Esophagus muscularis mucosa (tissue), 4 donors: ENCODE results near the gene CCR5. TPM values are rescaled to one million over a fixed set of nuclear protein-coding genes. Genes with fewer than 3 reads are reported as not detected.

Experiments
- DNase-seq: peaks from one replicate; pipeline ENCODE4 v3.0.0-alpha.2; 2017; ENCODE audit errors: extremely low spot score
- H3K27ac ChIP-seq, 4 donors: fragments of 200-600 bp; sonication (generic); replicated peaks in 1 of 4; 1 replicate in 3 of 4; 2 replicates in 1 of 4; pipeline ENCODE4 v1.5.1; 2016 to 2019; ENCODE audit warnings: mild to moderate bottlenecking in 1 of 4
- H3K27me3 ChIP-seq, 4 donors: fragments of 200-600 bp; sonication (generic); one replicate each; pipeline versions ENCODE4 v1.5.1 to v1.6.0; 2016 to 2019
- H3K36me3 ChIP-seq, 4 donors: fragments of 200-600 bp; sonication (generic); one replicate each; pipeline ENCODE4 v1.5.1; 2016 to 2019
- H3K4me1 ChIP-seq, 4 donors: fragments of 200-600 bp; sonication (generic); one replicate each; pipeline ENCODE4 v1.5.1; 2016 to 2019
- H3K4me3 ChIP-seq, 4 donors: fragments of 200-600 bp; sonication (generic); 1 replicate in 2 of 4; 2 replicates in 2 of 4; pipeline ENCODE4 v1.5.1; 2016 to 2019; ENCODE audit warnings: mild to moderate bottlenecking in 4 of 4, moderate library complexity in 1 of 4
- H3K9me3 ChIP-seq, 4 donors: fragments of 200-600 bp; sonication (generic); 1 replicate in 3 of 4; 2 replicates in 1 of 4; pipeline ENCODE4 v1.5.1; 2016 to 2019
- EP300 ChIP-seq: sonication (generic); formaldehyde crosslinking; IDR thresholded peaks from one replicate; pipeline ENCODE4 v1.6.1; 2017; ENCODE audit warnings: antibody characterized with exemption
- POLR2A ChIP-seq: fragments of 450-650 bp; IDR thresholded peaks from one replicate; pipeline ENCODE4 v1.6.1; 2017; ENCODE audit warnings: antibody characterized with exemption, moderate library complexity, mild to moderate bottlenecking, low read depth
- POLR2AphosphoS5 ChIP-seq, 2 donors: sonication (generic); formaldehyde crosslinking; IDR thresholded peaks; one replicate each; pipeline ENCODE4 v1.6.1; 2017; ENCODE audit warnings: antibody characterized with exemption in 2 of 2
- WGBS: methylation state at CpG from one replicate; pipeline ENCODE4 v1.1.5; 2018; 5-methylcytosine and 5-hydroxymethylcytosine counted together
- intact Hi-C: fragments of 100-400 bp; cut with DNase I; formaldehyde crosslinking; loops from one replicate; pipeline ENCODE4 v1.15.1; 2023
- total RNA-seq, 4 donors: library from RNA; depleted of rRNA; stranded (reverse); fragments of >200 nt; gene quantifications; one replicate each; pipeline versions ENCODE4 v1.1.0 to v1.2.1, GENCODE V29; 2016
- TF ChIP-seq, protein P1 (sequence below), 3 experiments: fragments of 200-600 bp in 2 of 3; fragments of 450-650 bp in 1 of 3; sonication (generic) in 2 of 3; IDR thresholded peaks; one replicate each; pipeline ENCODE4 v1.5.1; 2017 to 2019; ENCODE audit warnings: antibody characterized with exemption in 3 of 3, mild to moderate bottlenecking in 2 of 3, moderate library complexity in 1 of 3

CCR5 gene
- total RNA-seq, 4 donors from 2014 or later = 0.39 to 3.0 (median 0.44) TPM

DNA sequence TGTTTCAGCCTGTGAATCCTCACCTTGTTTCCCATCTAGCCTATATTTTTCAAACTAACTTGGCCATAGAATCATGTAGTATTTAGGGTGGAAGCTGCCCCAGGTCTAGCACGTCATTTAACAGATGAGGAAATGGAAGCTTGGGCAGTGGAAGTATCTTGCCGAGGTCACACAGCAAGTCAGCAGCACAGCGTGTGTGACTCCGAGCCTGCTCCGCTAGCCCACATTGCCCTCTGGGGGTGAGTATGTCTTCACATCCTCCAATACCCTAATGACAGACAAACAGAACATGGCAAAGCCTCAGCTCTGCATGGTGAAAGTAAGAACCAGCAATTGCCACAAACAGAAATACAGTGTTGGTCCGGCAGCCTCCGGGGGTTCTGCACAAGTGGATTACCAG is 2.2 kb upstream of the CCR5 start:
- no peak for DNase-seq
- Histone ChIP-seq H3K27ac (no peak overlapping the region), H3K4me3 (no peak overlapping the region), H3K4me1 (no peaks in the 10 kb centered on the region), H3K36me3 (no peaks in the 10 kb centered on the region), H3K27me3 (peaks cover 0 to 10% (median 0%) of the 10 kb centered on the region in 4 donors), H3K9me3 (no peaks in the 10 kb centered on the region)
- TF ChIP-seq, protein P1, sequence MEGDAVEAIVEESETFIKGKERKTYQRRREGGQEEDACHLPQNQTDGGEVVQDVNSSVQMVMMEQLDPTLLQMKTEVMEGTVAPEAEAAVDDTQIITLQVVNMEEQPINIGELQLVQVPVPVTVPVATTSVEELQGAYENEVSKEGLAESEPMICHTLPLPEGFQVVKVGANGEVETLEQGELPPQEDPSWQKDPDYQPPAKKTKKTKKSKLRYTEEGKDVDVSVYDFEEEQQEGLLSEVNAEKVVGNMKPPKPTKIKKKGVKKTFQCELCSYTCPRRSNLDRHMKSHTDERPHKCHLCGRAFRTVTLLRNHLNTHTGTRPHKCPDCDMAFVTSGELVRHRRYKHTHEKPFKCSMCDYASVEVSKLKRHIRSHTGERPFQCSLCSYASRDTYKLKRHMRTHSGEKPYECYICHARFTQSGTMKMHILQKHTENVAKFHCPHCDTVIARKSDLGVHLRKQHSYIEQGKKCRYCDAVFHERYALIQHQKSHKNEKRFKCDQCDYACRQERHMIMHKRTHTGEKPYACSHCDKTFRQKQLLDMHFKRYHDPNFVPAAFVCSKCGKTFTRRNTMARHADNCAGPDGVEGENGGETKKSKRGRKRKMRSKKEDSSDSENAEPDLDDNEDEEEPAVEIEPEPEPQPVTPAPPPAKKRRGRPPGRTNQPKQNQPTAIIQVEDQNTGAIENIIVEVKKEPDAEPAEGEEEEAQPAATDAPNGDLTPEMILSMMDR (IDR thresholded peaks at IDR 0.05) = peak in 1 of 3 experiments; percentile 8
- no peak for TF ChIP-seq POLR2A
- WGBS = 81% methylated on average over 7 of the region's 7 CpGs
- intact Hi-C loops = no loop called here

DNA sequence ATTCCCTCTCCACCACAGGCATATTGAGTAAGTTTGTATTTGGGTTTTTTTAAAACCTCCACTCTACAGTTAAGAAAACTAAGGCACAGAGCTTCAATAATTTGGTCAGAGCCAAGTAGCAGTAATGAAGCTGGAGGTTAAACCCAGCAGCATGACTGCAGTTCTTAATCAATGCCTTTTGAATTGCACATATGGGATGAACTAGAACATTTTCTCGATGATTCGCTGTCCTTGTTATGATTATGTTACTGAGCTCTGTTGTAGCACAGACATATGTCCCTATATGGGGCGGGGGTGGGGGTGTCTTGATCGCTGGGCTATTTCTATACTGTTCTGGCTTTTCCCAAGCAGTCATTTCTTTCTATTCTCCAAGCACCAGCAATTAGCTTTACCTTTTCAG is 1.6 kb upstream of the CCR5 start:
- no peak for TF ChIP-seq POLR2A
- no peak for TF ChIP-seq POLR2AphosphoS5 (IDR thresholded peaks at IDR 0.05)
- TF ChIP-seq, protein P1 (IDR thresholded peaks at IDR 0.05) = no peak
- no peak for TF ChIP-seq EP300
- intact Hi-C loops = no loop called here
- 67% methylated on average over 4 of the region's 4 CpGs for WGBS
- H3K27ac ChIP-seq = no peak overlapping the region
- no peaks in the 10 kb centered on the region for H3K4me1 ChIP-seq
- DNase-seq = no peak
- no peak overlapping the region for H3K4me3 ChIP-seq
- H3K27me3 ChIP-seq = peaks cover 0 to 15% (median 0%) of the 10 kb centered on the region in 4 donors
- no peaks in the 10 kb centered on the region for H3K36me3 ChIP-seq
- no peaks in the 10 kb centered on the region for H3K9me3 ChIP-seq

DNA sequence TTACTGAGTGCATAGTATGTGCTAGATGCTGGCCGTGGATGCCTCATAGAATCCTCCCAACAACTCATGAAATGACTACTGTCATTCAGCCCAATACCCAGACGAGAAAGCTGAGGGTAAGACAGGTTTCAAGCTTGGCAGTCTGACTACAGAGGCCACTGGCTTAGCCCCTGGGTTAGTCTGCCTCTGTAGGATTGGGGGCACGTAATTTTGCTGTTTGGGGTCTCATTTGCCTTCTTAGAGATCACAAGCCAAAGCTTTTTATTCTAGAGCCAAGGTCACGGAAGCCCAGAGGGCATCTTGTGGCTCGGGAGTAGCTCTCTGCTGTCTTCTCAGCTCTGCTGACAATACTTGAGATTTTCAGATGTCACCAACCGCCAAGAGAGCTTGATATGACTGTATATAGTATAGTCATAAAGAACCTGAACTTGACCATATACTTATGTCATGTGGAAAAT is 1.0 kb upstream of the CCR5 start:
- no peak overlapping the region for H3K27ac ChIP-seq
- H3K9me3 ChIP-seq = no peaks in the 10 kb centered on the region
- DNase-seq = no peak
- TF ChIP-seq EP300 = no peak
- TF ChIP-seq POLR2A = no peak
- no peak for TF ChIP-seq POLR2AphosphoS5 (IDR thresholded peaks at IDR 0.05)
- TF ChIP-seq, protein P1 (IDR thresholded peaks at IDR 0.05) = no peak
- intact Hi-C loops = loop anchor here (10.0 kb wide), 2 partner anchors 155 to 285 kb away; no protein-coding TSS in a partner anchor
- H3K4me3 ChIP-seq = no peak overlapping the region
- no peaks in the 10 kb centered on the region for H3K36me3 ChIP-seq
- peaks cover 0 to 20% (median 0%) of the 10 kb centered on the region in 4 donors for H3K27me3 ChIP-seq
- 73% methylated on average over 6 of the region's 6 CpGs for WGBS
- no peaks in the 10 kb centered on the region for H3K4me1 ChIP-seq

DNA sequence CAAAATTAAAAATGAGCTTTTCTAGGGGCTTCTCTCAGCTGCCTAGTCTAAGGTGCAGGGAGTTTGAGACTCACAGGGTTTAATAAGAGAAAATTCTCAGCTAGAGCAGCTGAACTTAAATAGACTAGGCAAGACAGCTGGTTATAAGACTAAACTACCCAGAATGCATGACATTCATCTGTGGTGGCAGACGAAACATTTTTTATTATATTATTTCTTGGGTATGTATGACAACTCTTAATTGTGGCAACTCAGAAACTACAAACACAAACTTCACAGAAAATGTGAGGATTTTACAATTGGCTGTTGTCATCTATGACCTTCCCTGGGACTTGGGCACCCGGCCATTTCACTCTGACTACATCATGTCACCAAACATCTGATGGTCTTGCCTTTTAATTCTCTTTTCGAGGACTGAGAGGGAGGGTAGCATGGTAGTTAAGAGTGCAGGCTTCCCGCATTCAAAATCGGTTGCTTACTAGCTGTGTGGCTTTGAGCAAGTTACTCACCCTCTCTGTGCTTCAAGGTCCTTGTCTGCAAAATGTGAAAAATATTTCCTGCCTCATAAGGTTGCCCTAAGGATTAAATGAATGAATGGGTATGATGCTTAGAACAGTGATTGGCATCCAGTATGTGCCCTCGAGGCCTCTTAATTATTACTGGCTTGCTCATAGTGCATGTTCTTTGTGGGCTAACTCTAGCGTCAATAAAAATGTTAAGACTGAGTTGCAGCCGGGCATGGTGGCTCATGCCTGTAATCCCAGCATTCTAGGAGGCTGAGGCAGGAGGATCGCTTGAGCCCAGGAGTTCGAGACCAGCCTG is 984 bp downstream of the CCR5 start:
- no peak for DNase-seq
- 89% methylated on average over 10 of the region's 10 CpGs for WGBS
- Histone ChIP-seq H3K4me3 (no peak overlapping the region), H3K4me1 (no peaks in the 10 kb centered on the region), H3K36me3 (no peaks in the 10 kb centered on the region), H3K9me3 (no peaks in the 10 kb centered on the region), H3K27me3 (peaks cover 0 to 21% (median 0%) of the 10 kb centered on the region in 4 donors), H3K27ac (no peak overlapping the region)
- TF ChIP-seq POLR2AphosphoS5 (IDR thresholded peaks at IDR 0.05) (no peak), POLR2A (no peak), EP300 (no peak)
- TF ChIP-seq, protein P1 (IDR thresholded peaks at IDR 0.05) = no peak
- intact Hi-C loops = loop anchor here (10.0 kb wide), 2 partner anchors 157 to 287 kb away; no protein-coding TSS in a partner anchor
